Fibroblast of lung (primary cell): ENCODE results near the gene ELOVL2. TPM values are rescaled to one million over a fixed set of nuclear protein-coding genes. Genes with fewer than 3 reads are reported as not detected.
"Not testable (repeated sequence)": the region's sequence is repeated elsewhere in the genome, so short reads cannot be mapped to it uniquely, and the experiment has no call there.

ENCODE experiments used
- DNase-seq, 2 donors: peaks; one replicate each; pipeline versions ENCODE4 v3.0.0 to v3.0.0-alpha.2; 2010; ENCODE audit warnings: low read depth in 2 of 2
- H2AFZ ChIP-seq: 2 replicates; pipeline ENCODE4 v1.5.1; 2012; ENCODE audit warnings: low read length, control low read depth, inconsistent platforms
- H3K27ac ChIP-seq: 2 replicates; pipeline ENCODE4 v1.5.1; 2011; ENCODE audit warnings: low read length, control low read depth; ENCODE audit not compliant: insufficient read depth
- H3K27me3 ChIP-seq: 2 replicates; pipeline ENCODE4 v1.5.1; 2011; ENCODE audit warnings: mild to moderate bottlenecking, low read length; ENCODE audit not compliant: control insufficient read depth, insufficient read depth
- H3K36me3 ChIP-seq: 2 replicates; pipeline ENCODE4 v1.5.1; 2011; ENCODE audit warnings: low read length; ENCODE audit not compliant: control insufficient read depth, insufficient read depth
- H3K4me1 ChIP-seq: 2 replicates; pipeline ENCODE4 v1.5.1; 2011; ENCODE audit warnings: low read length; ENCODE audit not compliant: control insufficient read depth, insufficient read depth; ENCODE audit errors: extremely low read depth
- H3K4me2 ChIP-seq: 2 replicates; pipeline ENCODE4 v1.5.1; 2011; ENCODE audit warnings: low read length, control low read depth; ENCODE audit not compliant: insufficient read depth; ENCODE audit errors: extremely low read depth
- H3K4me3 ChIP-seq, 4 experiments: fragments of 200-600 bp in 1 of 4; sonication (generic) in 1 of 4; replicated peaks in 1 of 4; 2 replicates each; pipeline ENCODE4 v1.5.1; 2011 to 2016; ENCODE audit warnings: low read length in 4 of 4, low read depth in 3 of 4, mild to moderate bottlenecking in 3 of 4, control low read depth in 2 of 4, inconsistent platforms in 1 of 4, mixed read lengths in 1 of 4; ENCODE audit not compliant: insufficient read depth in 1 of 4; ENCODE audit errors: control extremely low read depth in 1 of 4
- H3K79me2 ChIP-seq: 2 replicates; pipeline ENCODE4 v1.5.1; 2012; ENCODE audit warnings: mild to moderate bottlenecking, low read length, inconsistent platforms; ENCODE audit not compliant: control insufficient read depth, insufficient read depth
- H3K9ac ChIP-seq: 2 replicates; pipeline ENCODE4 v1.5.1; 2011; ENCODE audit warnings: mild to moderate bottlenecking, low read length, control low read depth; ENCODE audit not compliant: insufficient read depth
- H3K9me3 ChIP-seq: 2 replicates; pipeline ENCODE4 v1.5.1; 2012; ENCODE audit warnings: low read depth, low read length; ENCODE audit not compliant: control insufficient read depth, insufficient read depth
- H4K20me1 ChIP-seq: 2 replicates; pipeline ENCODE4 v1.5.1; 2011; ENCODE audit warnings: low read length; ENCODE audit not compliant: control insufficient read depth, insufficient read depth; ENCODE audit errors: extremely low read depth
- EZH2 ChIP-seq: IDR thresholded peaks from 2 replicates; pipeline ENCODE4 v1.5.1; 2012; ENCODE audit warnings: low read length, control low read depth, mild to moderate bottlenecking; ENCODE audit errors: missing control alignments
- polyA plus RNA-seq, 2 donors: library from polyadenylated mRNA; depleted of rRNA in 1 of 2; stranded (reverse) in 1 of 2; unstranded in 1 of 2; fragments of >200 nt; gene quantifications; 2 replicates each; pipeline ENCODE4 v1.2.1, GENCODE V29; 2011 to 2012; ENCODE audit warnings: missing spikeins in 1 of 2
- total RNA-seq: library from RNA; depleted of rRNA; stranded (reverse); fragments of >200 nt; gene quantifications from 2 replicates; pipeline ENCODE4 v1.2.1, GENCODE V29; 2014
- TF ChIP-seq, protein P1 (sequence below), 2 donors: IDR thresholded peaks in 1 of 2; conservative IDR thresholded peaks in 1 of 2; 1 replicate in 1 of 2; 2 replicates in 1 of 2; pipeline ENCODE4 v1.5.1; 2011 to 2012; ENCODE audit warnings: low read length in 2 of 2, control low read depth in 1 of 2, inconsistent platforms in 1 of 2, low read depth in 1 of 2, mild to moderate bottlenecking in 1 of 2

Gene ELOVL2
- total and polyA plus RNA-seq, 2 donors (not counting 1 experiment from before 2014, with no cell fraction given), result under 0.01 to 13.9 TPM

DNA sequence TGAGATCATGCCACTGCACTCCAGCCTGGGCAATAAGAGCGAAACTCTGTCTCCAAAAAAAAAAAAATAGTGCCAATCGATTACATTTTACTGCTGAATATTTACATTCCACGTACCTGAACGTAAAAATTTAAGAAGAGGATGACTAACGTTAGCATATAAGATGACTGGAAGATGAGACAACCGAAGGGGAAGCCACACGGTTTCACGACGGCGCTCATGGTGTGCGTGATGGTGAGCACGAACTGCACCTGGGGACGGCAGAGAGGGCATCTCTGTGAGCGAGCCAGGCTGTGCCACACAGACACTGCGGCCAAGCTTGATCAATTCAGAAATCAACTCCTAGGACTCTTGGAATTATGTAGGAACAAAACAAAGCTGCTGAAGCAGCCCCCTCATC, 54.5 kb downstream of the ELOVL2 start:
- no peak overlapping the region for H2AFZ ChIP-seq
- no peaks in the 10 kb centered on the region for H3K79me2 ChIP-seq
- TF ChIP-seq EZH2, result no peak
- TF ChIP-seq, protein P1, sequence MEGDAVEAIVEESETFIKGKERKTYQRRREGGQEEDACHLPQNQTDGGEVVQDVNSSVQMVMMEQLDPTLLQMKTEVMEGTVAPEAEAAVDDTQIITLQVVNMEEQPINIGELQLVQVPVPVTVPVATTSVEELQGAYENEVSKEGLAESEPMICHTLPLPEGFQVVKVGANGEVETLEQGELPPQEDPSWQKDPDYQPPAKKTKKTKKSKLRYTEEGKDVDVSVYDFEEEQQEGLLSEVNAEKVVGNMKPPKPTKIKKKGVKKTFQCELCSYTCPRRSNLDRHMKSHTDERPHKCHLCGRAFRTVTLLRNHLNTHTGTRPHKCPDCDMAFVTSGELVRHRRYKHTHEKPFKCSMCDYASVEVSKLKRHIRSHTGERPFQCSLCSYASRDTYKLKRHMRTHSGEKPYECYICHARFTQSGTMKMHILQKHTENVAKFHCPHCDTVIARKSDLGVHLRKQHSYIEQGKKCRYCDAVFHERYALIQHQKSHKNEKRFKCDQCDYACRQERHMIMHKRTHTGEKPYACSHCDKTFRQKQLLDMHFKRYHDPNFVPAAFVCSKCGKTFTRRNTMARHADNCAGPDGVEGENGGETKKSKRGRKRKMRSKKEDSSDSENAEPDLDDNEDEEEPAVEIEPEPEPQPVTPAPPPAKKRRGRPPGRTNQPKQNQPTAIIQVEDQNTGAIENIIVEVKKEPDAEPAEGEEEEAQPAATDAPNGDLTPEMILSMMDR (conservative IDR thresholded peaks at IDR 0.05 in 1 of 2, IDR thresholded peaks at IDR 0.05 in 1 of 2; ENCODE audit: low read depth in 1 of 2, low read length in 2 of 2), result no peak
- no peaks in the 10 kb centered on the region for H3K27me3 ChIP-seq
- H3K9ac ChIP-seq, result no peak overlapping the region
- no peaks in the 10 kb centered on the region for H4K20me1 ChIP-seq
- no peak overlapping the region for H3K4me2 ChIP-seq
- no peak for DNase-seq
- no peak overlapping the region for H3K4me3 ChIP-seq
- no peaks in the 10 kb centered on the region for H3K9me3 ChIP-seq
- no peak overlapping the region for H3K27ac ChIP-seq
- no peaks in the 10 kb centered on the region for H3K4me1 ChIP-seq
- no peaks in the 10 kb centered on the region for H3K36me3 ChIP-seq

DNA sequence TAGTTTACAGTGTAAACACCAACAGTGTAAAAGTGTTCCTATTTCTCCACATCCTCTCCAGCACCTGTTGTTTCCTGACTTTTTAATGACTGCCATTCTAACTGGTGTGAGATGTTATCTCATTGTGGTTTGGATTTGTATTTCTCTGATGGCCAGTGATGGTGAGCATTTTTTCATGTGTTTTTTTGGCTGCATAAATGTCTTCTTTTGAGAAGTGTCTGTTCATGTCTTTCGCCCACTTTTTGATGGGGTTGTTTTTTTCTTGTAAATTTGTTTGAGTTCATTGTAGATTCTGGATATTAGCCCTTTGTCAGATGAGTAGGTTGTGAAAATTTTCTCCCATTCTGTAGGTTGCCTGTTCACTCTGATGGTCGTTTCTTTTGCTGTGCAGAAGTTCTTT, 59.1 kb downstream of the ELOVL2 start:
- DNase-seq, H4K20me1 ChIP-seq, H3K79me2 ChIP-seq, H3K9me3 ChIP-seq, H3K27ac ChIP-seq, H3K4me2 ChIP-seq, H3K4me1 ChIP-seq, H3K27me3 ChIP-seq, H2AFZ ChIP-seq, H3K4me3 ChIP-seq, H3K9ac ChIP-seq, H3K36me3 ChIP-seq: not testable (repeated sequence)

DNA sequence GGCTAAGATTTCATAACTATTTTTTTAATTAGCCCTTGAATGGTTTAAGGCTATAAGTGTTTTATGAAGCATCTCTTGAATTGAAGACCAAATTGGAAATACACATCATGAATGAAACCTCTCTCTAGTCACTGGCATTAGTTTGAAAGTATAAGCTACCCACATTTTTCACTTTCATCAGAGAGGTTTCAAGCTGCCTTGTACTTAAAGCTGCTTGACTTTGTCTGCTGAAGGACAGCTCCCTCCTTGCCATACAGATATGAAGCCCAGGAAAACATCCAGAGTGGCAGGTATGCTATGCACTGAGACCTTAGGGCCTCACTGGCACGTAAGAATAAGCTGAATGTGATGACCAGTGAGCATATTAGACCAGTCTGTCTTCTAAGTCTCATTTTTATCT, 62.7 kb downstream of the ELOVL2 start:
- DNase-seq, result no peak
- H3K4me2 ChIP-seq, result no peak overlapping the region
- TF ChIP-seq, protein P1 (conservative IDR thresholded peaks at IDR 0.05 in 1 of 2, IDR thresholded peaks at IDR 0.05 in 1 of 2; ENCODE audit: low read depth in 1 of 2, low read length in 2 of 2), result no peak
- no peak for TF ChIP-seq EZH2
- no peaks in the 10 kb centered on the region for H3K27me3 ChIP-seq
- H3K9me3 ChIP-seq, result no peaks in the 10 kb centered on the region
- H3K27ac ChIP-seq, result no peak overlapping the region
- no peak overlapping the region for H2AFZ ChIP-seq
- H3K4me3 ChIP-seq, result no peak overlapping the region
- no peaks in the 10 kb centered on the region for H3K36me3 ChIP-seq
- no peaks in the 10 kb centered on the region for H3K4me1 ChIP-seq
- H3K9ac ChIP-seq, result no peak overlapping the region
- H4K20me1 ChIP-seq, result no peaks in the 10 kb centered on the region
- no peaks in the 10 kb centered on the region for H3K79me2 ChIP-seq

DNA sequence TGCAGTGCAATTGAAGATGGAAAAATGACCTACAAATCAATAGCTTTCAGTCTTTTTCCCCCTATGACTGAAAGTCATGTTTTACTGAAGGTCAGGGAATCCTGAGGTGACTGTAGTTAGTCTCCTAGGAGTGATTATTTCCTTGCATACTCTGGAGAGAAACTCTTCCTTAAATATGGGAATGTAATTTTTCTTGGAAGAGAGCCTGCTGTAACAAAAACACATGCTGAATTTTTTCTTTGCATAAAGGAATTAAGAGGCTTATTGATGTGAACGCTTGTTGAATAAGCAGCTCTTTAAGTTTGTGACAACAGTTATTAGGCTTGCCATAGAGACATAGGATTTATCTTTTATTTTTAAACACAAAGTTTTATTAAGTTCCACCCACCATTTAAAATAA, 64.5 kb downstream of the ELOVL2 start:
- no peak for TF ChIP-seq EZH2
- TF ChIP-seq, protein P1 (conservative IDR thresholded peaks at IDR 0.05 in 1 of 2, IDR thresholded peaks at IDR 0.05 in 1 of 2; ENCODE audit: low read depth in 1 of 2, low read length in 2 of 2), result no peak
- Histone ChIP-seq H4K20me1 (no peaks in the 10 kb centered on the region), H3K79me2 (no peaks in the 10 kb centered on the region), H3K36me3 (no peaks in the 10 kb centered on the region), H3K9me3 (no peaks in the 10 kb centered on the region), H3K4me2 (no peak overlapping the region), H3K4me1 (no peaks in the 10 kb centered on the region), H3K27ac (no peak overlapping the region), H3K9ac (no peak overlapping the region), H2AFZ (no peak overlapping the region), H3K4me3 (no peak overlapping the region), H3K27me3 (no peaks in the 10 kb centered on the region)
- DNase-seq, result no peak
